ENCODE measurements around the gene DHX9. TPM values are rescaled to one million over a fixed set of nuclear protein-coding genes. Genes with fewer than 3 reads are reported as not detected.

DHX9 gene
- total and polyA plus RNA-seq, 9 of the 15 experiments (the other 6 are each of a cell fraction or from before 2014, with no cell fraction given) = 100 to 409 (median 294) TPM

- TF ChIP-seq MCM7 (IDR thresholded peaks at IDR 0.05) (no peak), ZNF121 (CRISPR knock-in tag; conservative IDR thresholded peaks at IDR 0.05) (no peak), ZNF280A (IDR thresholded peaks at IDR 0.05; ENCODE audit: low read depth, partially characterized antibody) (no peak), NFIC (IDR thresholded peaks at IDR 0.05) (peak; percentile 56), ZNF76 (CRISPR knock-in tag; IDR thresholded peaks at IDR 0.05; ENCODE audit: borderline replicate concordance) (no peak), ZNF224 (CRISPR knock-in tag; IDR thresholded peaks at IDR 0.05) (0 out of 2 replicates have a peak, but pooled peaks have one; percentile 55), RBFOX2 (IDR thresholded peaks at IDR 0.05; ENCODE audit: low read depth, low read length) (no peak), CREB3 (tag; conservative IDR thresholded peaks at IDR 0.05; ENCODE audit: low read depth) (no peak), ZNF140 (CRISPR knock-in tag; IDR thresholded peaks at IDR 0.05) (no peak), TBL1XR1 (IDR thresholded peaks at IDR 0.05; ENCODE audit: low read length in 2 of 2) (no peak), KLF10 (CRISPR knock-in tag; IDR thresholded peaks at IDR 0.05) (no peak), ZBTB17 (CRISPR knock-in tag; IDR thresholded peaks at IDR 0.05) (no peak), POLR2AphosphoS5 (IDR thresholded peaks at IDR 0.05; ENCODE audit: control insufficient read depth, insufficient read depth, low read depth, low read length) (peak; percentile 62), PML (IDR thresholded peaks at IDR 0.05; ENCODE audit: low read length) (no peak), BRF1 (IDR thresholded peaks at IDR 0.05; ENCODE audit: borderline replicate concordance, extremely low read depth, insufficient read length) (no peak), MCM5 (IDR thresholded peaks at IDR 0.05; ENCODE audit: low read depth) (no peak), MAX (CRISPR knock-in tag; IDR thresholded peaks at IDR 0.05) (0 out of 2 replicates have a peak, but pooled peaks have one; percentile 41), GATAD2B (IDR thresholded peaks at IDR 0.05; ENCODE audit: borderline replicate concordance) (no peak), NFYB (IDR thresholded peaks at IDR 0.05; ENCODE audit: extremely low read depth, insufficient read length) (no peak)
- TF ChIP-seq, protein P1, sequence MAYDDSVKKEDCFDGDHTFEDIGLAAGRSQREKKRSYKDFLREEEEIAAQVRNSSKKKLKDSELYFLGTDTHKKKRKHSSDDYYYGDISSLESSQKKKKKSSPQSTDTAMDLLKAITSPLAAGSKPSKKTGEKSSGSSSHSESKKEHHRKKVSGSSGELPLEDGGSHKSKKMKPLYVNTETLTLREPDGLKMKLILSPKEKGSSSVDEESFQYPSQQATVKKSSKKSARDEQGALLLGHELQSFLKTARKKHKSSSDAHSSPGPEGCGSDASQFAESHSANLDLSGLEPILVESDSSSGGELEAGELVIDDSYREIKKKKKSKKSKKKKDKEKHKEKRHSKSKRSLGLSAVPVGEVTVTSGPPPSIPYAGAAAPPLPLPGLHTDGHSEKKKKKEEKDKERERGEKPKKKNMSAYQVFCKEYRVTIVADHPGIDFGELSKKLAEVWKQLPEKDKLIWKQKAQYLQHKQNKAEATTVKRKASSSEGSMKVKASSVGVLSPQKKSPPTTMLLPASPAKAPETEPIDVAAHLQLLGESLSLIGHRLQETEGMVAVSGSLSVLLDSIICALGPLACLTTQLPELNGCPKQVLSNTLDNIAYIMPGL (CRISPR knock-in tag; IDR thresholded peaks at IDR 0.05) = no peak
- TF ChIP-seq, protein P2, sequence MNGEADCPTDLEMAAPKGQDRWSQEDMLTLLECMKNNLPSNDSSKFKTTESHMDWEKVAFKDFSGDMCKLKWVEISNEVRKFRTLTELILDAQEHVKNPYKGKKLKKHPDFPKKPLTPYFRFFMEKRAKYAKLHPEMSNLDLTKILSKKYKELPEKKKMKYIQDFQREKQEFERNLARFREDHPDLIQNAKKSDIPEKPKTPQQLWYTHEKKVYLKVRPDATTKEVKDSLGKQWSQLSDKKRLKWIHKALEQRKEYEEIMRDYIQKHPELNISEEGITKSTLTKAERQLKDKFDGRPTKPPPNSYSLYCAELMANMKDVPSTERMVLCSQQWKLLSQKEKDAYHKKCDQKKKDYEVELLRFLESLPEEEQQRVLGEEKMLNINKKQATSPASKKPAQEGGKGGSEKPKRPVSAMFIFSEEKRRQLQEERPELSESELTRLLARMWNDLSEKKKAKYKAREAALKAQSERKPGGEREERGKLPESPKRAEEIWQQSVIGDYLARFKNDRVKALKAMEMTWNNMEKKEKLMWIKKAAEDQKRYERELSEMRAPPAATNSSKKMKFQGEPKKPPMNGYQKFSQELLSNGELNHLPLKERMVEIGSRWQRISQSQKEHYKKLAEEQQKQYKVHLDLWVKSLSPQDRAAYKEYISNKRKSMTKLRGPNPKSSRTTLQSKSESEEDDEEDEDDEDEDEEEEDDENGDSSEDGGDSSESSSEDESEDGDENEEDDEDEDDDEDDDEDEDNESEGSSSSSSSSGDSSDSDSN (IDR thresholded peaks at IDR 0.05; ENCODE audit: borderline replicate concordance in 1 of 2, low read depth in 2 of 2, low read length in 2 of 2) = no peak
- TF ChIP-seq, protein P3, sequence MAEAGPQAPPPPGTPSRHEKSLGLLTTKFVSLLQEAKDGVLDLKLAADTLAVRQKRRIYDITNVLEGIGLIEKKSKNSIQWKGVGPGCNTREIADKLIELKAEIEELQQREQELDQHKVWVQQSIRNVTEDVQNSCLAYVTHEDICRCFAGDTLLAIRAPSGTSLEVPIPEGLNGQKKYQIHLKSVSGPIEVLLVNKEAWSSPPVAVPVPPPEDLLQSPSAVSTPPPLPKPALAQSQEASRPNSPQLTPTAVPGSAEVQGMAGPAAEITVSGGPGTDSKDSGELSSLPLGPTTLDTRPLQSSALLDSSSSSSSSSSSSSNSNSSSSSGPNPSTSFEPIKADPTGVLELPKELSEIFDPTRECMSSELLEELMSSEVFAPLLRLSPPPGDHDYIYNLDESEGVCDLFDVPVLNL (CRISPR knock-in tag; IDR thresholded peaks at IDR 0.05; ENCODE audit: low read depth) = no peak
Observed at GRCh38 chr1:182869241-182869666, 30.1 kb downstream of the DHX9 start (continued).

All from K562 (cell line).